ENCODE measurements around the gene CBX4. TPM values are rescaled to one million over a fixed set of nuclear protein-coding genes. Genes with fewer than 3 reads are reported as not detected.

The CBX4 gene
- total and polyA plus RNA-seq, 2 of the 13 experiments (the other 11 are each of a cell fraction or from before 2014, with no cell fraction given): 25.8 to 50.8 TPM

DNA sequence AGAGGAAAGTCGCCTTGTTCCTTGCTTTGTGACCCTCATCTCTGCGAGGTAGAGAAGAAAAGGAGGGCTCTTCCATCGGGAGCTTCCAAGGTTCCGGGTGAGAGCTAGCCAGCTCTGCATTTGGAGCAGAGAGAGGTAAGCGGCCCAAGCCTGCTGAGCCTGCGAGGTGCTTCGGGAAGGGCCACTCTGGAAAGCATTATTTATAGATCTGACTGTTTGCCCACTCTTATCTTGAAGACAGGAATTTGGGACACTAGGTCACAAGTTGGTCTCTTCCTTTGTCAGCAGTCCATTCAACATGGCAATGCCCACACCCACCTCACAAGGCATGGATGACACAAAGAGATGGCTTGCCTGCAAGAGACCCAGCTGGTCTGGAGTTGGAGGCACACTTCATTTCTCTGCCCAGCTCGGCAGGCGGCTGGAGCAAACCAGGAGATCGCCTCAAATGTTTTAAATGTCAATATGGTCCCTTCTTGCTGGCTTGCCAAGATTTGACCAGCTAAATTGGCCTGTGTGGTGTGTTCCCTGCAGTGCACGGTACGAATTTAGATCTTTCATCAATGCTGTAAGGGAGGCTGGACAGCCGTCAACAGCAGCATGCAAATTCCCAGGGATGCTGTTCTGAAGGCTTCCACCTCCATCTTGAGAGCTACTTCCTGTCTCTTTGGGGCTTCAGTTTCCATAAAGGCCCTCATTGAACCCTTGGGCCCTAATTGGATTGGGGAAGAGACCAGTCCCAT, 19.5 kb downstream of the CBX4 start:
- ATAC-seq (no peak), FAIRE-seq (no peak), DNase-seq (ENCODE audit: low spot score) (no peak)
- no peaks in the 10 kb centered on the region for H3K79me2 ChIP-seq (ENCODE audit: insufficient read depth, low read length)
- H3K4me2 ChIP-seq (ENCODE audit: low read depth, low read length): peak overlapping the region; percentile 10; the same call in 1 of the 2 replicates
- no peak overlapping the region for H3K9ac ChIP-seq (ENCODE audit: insufficient read depth, low read depth, low read length)
- H3K4me3 ChIP-seq (replicated peaks in 1 of 3; ENCODE audit: insufficient read depth in 1 of 3, low read depth in 2 of 3, low read length in 3 of 3): no peak overlapping the region
- in situ Hi-C loops (cut with HindIII; ENCODE audit: extremely low pct_ligation_motif_present, low pct_unique_long_range_greater_than_20kb) (no loop called here), intact Hi-C loops (cut with micrococcal nuclease; ENCODE audit: unreplicated experiment) (no loop called here)
- no peaks in the 10 kb centered on the region for H3K36me3 ChIP-seq (replicated peaks in 1 of 2; ENCODE audit: control insufficient read depth in 1 of 2, insufficient read depth in 2 of 2, low read length in 2 of 2)
- H3K27ac ChIP-seq (ENCODE audit: extremely low read length, insufficient read depth, low read length): no peak overlapping the region
- H3K27me3 ChIP-seq (ENCODE audit: control insufficient read depth in 1 of 2, insufficient read depth in 2 of 2, low read length in 2 of 2): peaks cover 3 to 33% of the 10 kb centered on the region in 2 experiments; a peak in 4 of 5 replicates
- ChIA-PET POLR2A (interaction anchor here (1.2 to 16.5 kb wide), 7 partner anchors 11 to 174 kb away, joined by 4 to 274 read pairs (median 10); partner anchors contain the start of genes CBX4 and CBX8), CTCF (ENCODE audit: low intra/inter-chr PET ratio, low total read pairs) (no interaction called here)
- H3K4me1 ChIP-seq (ENCODE audit: insufficient read depth, low read length): peaks cover 70% of the 10 kb centered on the region
- TF ChIP-seq, protein P1, sequence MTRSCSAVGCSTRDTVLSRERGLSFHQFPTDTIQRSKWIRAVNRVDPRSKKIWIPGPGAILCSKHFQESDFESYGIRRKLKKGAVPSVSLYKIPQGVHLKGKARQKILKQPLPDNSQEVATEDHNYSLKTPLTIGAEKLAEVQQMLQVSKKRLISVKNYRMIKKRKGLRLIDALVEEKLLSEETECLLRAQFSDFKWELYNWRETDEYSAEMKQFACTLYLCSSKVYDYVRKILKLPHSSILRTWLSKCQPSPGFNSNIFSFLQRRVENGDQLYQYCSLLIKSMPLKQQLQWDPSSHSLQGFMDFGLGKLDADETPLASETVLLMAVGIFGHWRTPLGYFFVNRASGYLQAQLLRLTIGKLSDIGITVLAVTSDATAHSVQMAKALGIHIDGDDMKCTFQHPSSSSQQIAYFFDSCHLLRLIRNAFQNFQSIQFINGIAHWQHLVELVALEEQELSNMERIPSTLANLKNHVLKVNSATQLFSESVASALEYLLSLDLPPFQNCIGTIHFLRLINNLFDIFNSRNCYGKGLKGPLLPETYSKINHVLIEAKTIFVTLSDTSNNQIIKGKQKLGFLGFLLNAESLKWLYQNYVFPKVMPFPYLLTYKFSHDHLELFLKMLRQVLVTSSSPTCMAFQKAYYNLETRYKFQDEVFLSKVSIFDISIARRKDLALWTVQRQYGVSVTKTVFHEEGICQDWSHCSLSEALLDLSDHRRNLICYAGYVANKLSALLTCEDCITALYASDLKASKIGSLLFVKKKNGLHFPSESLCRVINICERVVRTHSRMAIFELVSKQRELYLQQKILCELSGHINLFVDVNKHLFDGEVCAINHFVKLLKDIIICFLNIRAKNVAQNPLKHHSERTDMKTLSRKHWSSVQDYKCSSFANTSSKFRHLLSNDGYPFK (CRISPR knock-in tag; IDR thresholded peaks at IDR 0.05; ENCODE audit: borderline replicate concordance): 0 out of 2 replicates have a peak, but pooled peaks have one; percentile 34
- TF ChIP-seq EZH2 (conservative IDR thresholded peaks at IDR 0.05; ENCODE audit: low read depth, low read length) (no peak; the same call in 1 of the 2 replicates), MED8 (CRISPR knock-in tag; IDR thresholded peaks at IDR 0.05; ENCODE audit: insufficient replicate concordance) (peak; percentile 25), ZNF431 (CRISPR knock-in tag; IDR thresholded peaks at IDR 0.05; ENCODE audit: borderline replicate concordance, low read depth) (no peak), ATM (IDR thresholded peaks at IDR 0.05; ENCODE audit: borderline replicate concordance) (no peak), ZFP41 (CRISPR knock-in tag; IDR thresholded peaks at IDR 0.05; ENCODE audit: borderline replicate concordance) (0 out of 2 replicates have a peak, but pooled peaks have one; percentile 5), SP4 (CRISPR knock-in tag; IDR thresholded peaks at IDR 0.05) (peak; percentile 25; the same call in 1 of the 2 replicates), ZNF572 (CRISPR knock-in tag; IDR thresholded peaks at IDR 0.05) (0 out of 2 replicates have a peak, but pooled peaks have one; percentile 61), ZNF724P (CRISPR knock-in tag; IDR thresholded peaks at IDR 0.05; ENCODE audit: borderline replicate concordance) (0 out of 2 replicates have a peak, but pooled peaks have one; percentile 38), RCOR2 (CRISPR knock-in tag; IDR thresholded peaks at IDR 0.05) (no peak)
- TF ChIP-seq, protein P2, sequence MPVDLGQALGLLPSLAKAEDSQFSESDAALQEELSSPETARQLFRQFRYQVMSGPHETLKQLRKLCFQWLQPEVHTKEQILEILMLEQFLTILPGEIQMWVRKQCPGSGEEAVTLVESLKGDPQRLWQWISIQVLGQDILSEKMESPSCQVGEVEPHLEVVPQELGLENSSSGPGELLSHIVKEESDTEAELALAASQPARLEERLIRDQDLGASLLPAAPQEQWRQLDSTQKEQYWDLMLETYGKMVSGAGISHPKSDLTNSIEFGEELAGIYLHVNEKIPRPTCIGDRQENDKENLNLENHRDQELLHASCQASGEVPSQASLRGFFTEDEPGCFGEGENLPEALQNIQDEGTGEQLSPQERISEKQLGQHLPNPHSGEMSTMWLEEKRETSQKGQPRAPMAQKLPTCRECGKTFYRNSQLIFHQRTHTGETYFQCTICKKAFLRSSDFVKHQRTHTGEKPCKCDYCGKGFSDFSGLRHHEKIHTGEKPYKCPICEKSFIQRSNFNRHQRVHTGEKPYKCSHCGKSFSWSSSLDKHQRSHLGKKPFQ (CRISPR knock-in tag; IDR thresholded peaks at IDR 0.05; ENCODE audit: insufficient replicate concordance): no peak
- H3K9me3 ChIP-seq (ENCODE audit: low read length): no peaks in the 10 kb centered on the region
- no TSS peak for BruUV-seq (replicated peaks)
- 62% methylated on average over 12 of the region's 13 CpGs for WGBS (ENCODE audit: low lambda C conversion rate)
- no peaks in the 10 kb centered on the region for H4K20me1 ChIP-seq (ENCODE audit: insufficient read depth, low read length)
- H2AFZ ChIP-seq (ENCODE audit: low read length): no peak overlapping the region
